Epithelial cell of umbilical artery (primary cell): ENCODE results near the gene KIF2B. TPM values are rescaled to one million over a fixed set of nuclear protein-coding genes. Genes with fewer than 3 reads are reported as not detected.

Experiments used
- total RNA-seq: library from RNA; depleted of rRNA; stranded (reverse); fragments of >200 nt; gene quantifications from 2 replicates; pipeline ENCODE4 v1.2.3, GENCODE V29; 2014

The KIF2B gene, protein sequence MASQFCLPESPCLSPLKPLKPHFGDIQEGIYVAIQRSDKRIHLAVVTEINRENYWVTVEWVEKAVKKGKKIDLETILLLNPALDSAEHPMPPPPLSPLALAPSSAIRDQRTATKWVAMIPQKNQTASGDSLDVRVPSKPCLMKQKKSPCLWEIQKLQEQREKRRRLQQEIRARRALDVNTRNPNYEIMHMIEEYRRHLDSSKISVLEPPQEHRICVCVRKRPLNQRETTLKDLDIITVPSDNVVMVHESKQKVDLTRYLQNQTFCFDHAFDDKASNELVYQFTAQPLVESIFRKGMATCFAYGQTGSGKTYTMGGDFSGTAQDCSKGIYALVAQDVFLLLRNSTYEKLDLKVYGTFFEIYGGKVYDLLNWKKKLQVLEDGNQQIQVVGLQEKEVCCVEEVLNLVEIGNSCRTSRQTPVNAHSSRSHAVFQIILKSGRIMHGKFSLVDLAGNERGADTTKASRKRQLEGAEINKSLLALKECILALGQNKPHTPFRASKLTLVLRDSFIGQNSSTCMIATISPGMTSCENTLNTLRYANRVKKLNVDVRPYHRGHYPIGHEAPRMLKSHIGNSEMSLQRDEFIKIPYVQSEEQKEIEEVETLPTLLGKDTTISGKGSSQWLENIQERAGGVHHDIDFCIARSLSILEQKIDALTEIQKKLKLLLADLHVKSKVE
- total RNA-seq, result not detected in 2 replicates

DNA sequence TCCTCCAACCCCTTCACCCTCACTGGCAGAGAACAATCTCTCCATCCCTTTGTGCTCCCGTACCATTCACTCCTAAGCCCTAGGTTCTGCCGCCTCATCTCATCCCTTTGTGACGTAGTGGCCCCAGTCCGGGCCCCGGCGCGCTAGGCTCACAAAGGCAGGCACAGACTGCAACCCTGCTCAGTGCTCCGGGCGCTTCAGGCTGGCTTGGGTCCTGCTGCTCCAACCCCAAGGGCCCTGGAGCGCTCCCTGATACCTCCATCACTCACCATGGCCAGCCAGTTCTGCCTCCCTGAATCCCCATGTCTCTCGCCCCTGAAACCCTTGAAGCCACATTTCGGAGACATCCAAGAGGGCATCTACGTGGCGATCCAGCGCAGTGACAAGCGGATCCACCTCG is at the start of gene KIF2B:
Gene KIF2B (plus strand): TSS at position 164 of the 400 bp plus-strand sequence. CDS start 107 bp downstream, at position 271.

